ENCODE data around the gene UNC79. TPM values are rescaled to one million over a fixed set of nuclear protein-coding genes. Genes with fewer than 3 reads are reported as not detected.
"Not testable (repeated sequence)": the region's sequence is repeated elsewhere in the genome, so short reads cannot be mapped to it uniquely, and the experiment has no call there.

UNC79 gene
- total and polyA plus RNA-seq, 2 donors from 2014 or later: 0.56 to 0.79 TPM

GRCh38 chr14:93511001-93511400 is 80.3 kb downstream of the UNC79 start:
- H3K4me3 ChIP-seq (ENCODE audit: low read length in 3 of 3): no peak overlapping the region
- no peak for DNase-seq
- FAIRE-seq: no peak
- intact Hi-C loops (cut with DNase I): no loop called here
- H3K4me1 ChIP-seq (ENCODE audit: control insufficient read depth in 2 of 3, insufficient read depth in 2 of 3, low read depth in 1 of 3, low read length in 3 of 3): no peaks in the 10 kb centered on the region
- no peak for TF ChIP-seq CTCF (IDR thresholded peaks at IDR 0.05; ENCODE audit: borderline replicate concordance, extremely low read depth, insufficient read depth)
- H3K36me3 ChIP-seq (ENCODE audit: control insufficient read depth in 2 of 3, insufficient read depth in 3 of 3, low read length in 3 of 3): no peaks in the 10 kb centered on the region
- no peak overlapping the region for H3K9ac ChIP-seq (ENCODE audit: low read length in 3 of 3)
- H3K27ac ChIP-seq (ENCODE audit: low read depth in 2 of 2, low read length in 2 of 2): no peak overlapping the region
- no peaks in the 10 kb centered on the region for H3K9me3 ChIP-seq (ENCODE audit: control insufficient read depth in 2 of 3, insufficient read depth in 1 of 3, low read length in 3 of 3)
- H3K27me3 ChIP-seq (ENCODE audit: control insufficient read depth, insufficient read depth, low read length): no peaks in the 10 kb centered on the region

- H3K27ac ChIP-seq (ENCODE audit: low read depth in 2 of 2, low read length in 2 of 2): no peak overlapping the region
- FAIRE-seq (no peak), DNase-seq (no peak)
- no peak for TF ChIP-seq CTCF (IDR thresholded peaks at IDR 0.05; ENCODE audit: borderline replicate concordance, extremely low read depth, insufficient read depth)
- H3K9ac ChIP-seq (ENCODE audit: low read length in 3 of 3): no peak overlapping the region
- peaks cover 0 to 7% (median 0%) of the 10 kb centered on the region in 3 donors for H3K9me3 ChIP-seq (ENCODE audit: control insufficient read depth in 2 of 3, insufficient read depth in 1 of 3, low read length in 3 of 3)
- no peaks in the 10 kb centered on the region for H3K27me3 ChIP-seq (ENCODE audit: control insufficient read depth, insufficient read depth, low read length)
- intact Hi-C loops (cut with DNase I): no loop called here
- no peaks in the 10 kb centered on the region for H3K4me1 ChIP-seq (ENCODE audit: control insufficient read depth in 2 of 3, insufficient read depth in 2 of 3, low read depth in 1 of 3, low read length in 3 of 3)
- no peaks in the 10 kb centered on the region for H3K36me3 ChIP-seq (ENCODE audit: control insufficient read depth in 2 of 3, insufficient read depth in 3 of 3, low read length in 3 of 3)
- no peak overlapping the region for H3K4me3 ChIP-seq (ENCODE audit: low read length in 3 of 3)
These were observed 89.4 kb downstream of the UNC79 start for GRCh38 chr14:93520053-93520607.

GRCh38 chr14:93522221-93522620 is 91.5 kb downstream of the UNC79 start:
- no peaks in the 10 kb centered on the region for H3K36me3 ChIP-seq (ENCODE audit: control insufficient read depth in 2 of 3, insufficient read depth in 3 of 3, low read length in 3 of 3)
- intact Hi-C loops (cut with DNase I): no loop called here
- H3K4me3 ChIP-seq (ENCODE audit: low read length in 3 of 3): no peak overlapping the region
- no peaks in the 10 kb centered on the region for H3K4me1 ChIP-seq (ENCODE audit: control insufficient read depth in 2 of 3, insufficient read depth in 2 of 3, low read depth in 1 of 3, low read length in 3 of 3)
- no peak overlapping the region for H3K27ac ChIP-seq (ENCODE audit: low read depth in 2 of 2, low read length in 2 of 2)
- no peak overlapping the region for H3K9ac ChIP-seq (ENCODE audit: low read length in 3 of 3)
- no peak for TF ChIP-seq CTCF (IDR thresholded peaks at IDR 0.05; ENCODE audit: borderline replicate concordance, extremely low read depth, insufficient read depth)
- peaks cover 0 to 7% (median 0%) of the 10 kb centered on the region in 3 donors for H3K9me3 ChIP-seq (ENCODE audit: control insufficient read depth in 2 of 3, insufficient read depth in 1 of 3, low read length in 3 of 3)
- H3K27me3 ChIP-seq (ENCODE audit: control insufficient read depth, insufficient read depth, low read length): no peaks in the 10 kb centered on the region
- FAIRE-seq (no peak), DNase-seq (no peak)

DNA sequence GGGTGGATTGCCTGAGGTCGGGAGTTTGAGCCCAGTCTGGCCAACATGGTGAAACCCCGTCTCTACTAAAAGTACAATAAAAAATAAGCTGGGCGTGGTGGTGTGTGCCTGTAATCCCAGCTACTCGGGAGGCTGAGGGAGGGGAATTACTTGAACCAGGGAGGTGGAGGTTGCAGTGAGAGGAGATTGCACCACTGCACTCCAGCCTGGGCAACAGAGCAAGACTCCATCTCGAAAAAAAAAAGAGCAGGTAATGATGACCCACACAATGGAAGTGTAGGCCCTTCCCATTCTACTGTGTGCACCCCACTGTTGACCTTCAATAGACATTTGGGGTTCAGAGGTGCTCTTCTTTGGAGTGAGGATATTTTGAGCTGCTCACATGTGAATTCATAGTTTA is 94.5 kb downstream of the UNC79 start:
- DNase-seq; H3K9me3 ChIP-seq (ENCODE audit: control insufficient read depth in 2 of 3, insufficient read depth in 1 of 3, low read length in 3 of 3); H3K36me3 ChIP-seq (ENCODE audit: control insufficient read depth in 2 of 3, insufficient read depth in 3 of 3, low read length in 3 of 3); H3K27me3 ChIP-seq (ENCODE audit: control insufficient read depth, insufficient read depth, low read length); intact Hi-C loops (cut with DNase I); FAIRE-seq; H3K4me1 ChIP-seq (ENCODE audit: control insufficient read depth in 2 of 3, insufficient read depth in 2 of 3, low read depth in 1 of 3, low read length in 3 of 3); H3K4me3 ChIP-seq (ENCODE audit: low read length in 3 of 3); H3K9ac ChIP-seq (ENCODE audit: low read length in 3 of 3); H3K27ac ChIP-seq (ENCODE audit: low read depth in 2 of 2, low read length in 2 of 2): not testable (repeated sequence)
